ENCODE data around the gene CDK2AP2. TPM values are rescaled to one million over a fixed set of nuclear protein-coding genes. Genes with fewer than 3 reads are reported as not detected.

Gene CDK2AP2
- total and polyA plus RNA-seq, 10 of the 15 experiments (the other 5 are each of a cell fraction or from before 2014, with no cell fraction given): 8.0 to 177 (median 40.9) TPM

DNA sequence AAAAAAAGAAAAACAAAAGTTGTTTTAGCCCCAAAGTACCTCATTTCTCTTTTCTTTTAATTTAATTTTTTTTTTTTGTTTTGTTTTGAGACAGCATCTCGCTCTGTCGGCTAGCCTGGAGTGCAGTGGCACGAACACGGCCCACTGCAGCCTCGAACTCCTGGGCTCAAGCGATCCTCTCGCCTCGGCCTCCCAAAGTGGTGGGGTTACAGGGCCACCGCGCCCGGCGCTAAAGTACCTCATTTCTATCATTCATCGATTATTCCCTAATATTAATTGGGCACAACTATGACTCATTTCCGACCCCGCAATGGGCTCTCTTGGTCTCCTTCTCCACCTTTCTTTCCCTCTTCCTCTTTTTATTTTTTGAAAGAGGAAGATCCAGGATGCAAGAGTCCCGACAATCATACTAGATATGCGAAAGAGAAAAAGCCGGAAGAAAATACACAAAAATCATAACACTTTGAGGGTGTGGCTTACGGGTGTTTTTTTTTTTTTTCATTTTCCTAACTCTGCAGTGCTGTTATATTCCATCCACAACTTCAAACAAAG, 25.6 kb downstream of the CDK2AP2 start:
- intact Hi-C loops (cut with micrococcal nuclease; ENCODE audit: unreplicated experiment) (loop anchor here (2.0 to 10.0 kb wide), 2 partner anchors 80 to 218 kb away; partner anchors contain the start of gene GRK2), in situ Hi-C loops (cut with MboI) (no loop called here)
- CTCF ChIA-PET: interaction anchor here (0.6 to 6.7 kb wide), 8 partner anchors 13 to 1170 kb away, joined by 3 to 37 read pairs (median 4); partner anchors contain the start of genes PPP1CA, PTPRCAP, TBC1D10C and TMEM134
- Histone ChIP-seq H3K27me3 (replicated peaks in 1 of 2; ENCODE audit: control insufficient read depth in 2 of 2, insufficient read depth in 2 of 2, low read length in 1 of 2) (no peaks in the 10 kb centered on the region), H4K20me1 (ENCODE audit: control insufficient read depth, insufficient read depth) (no peaks in the 10 kb centered on the region), H3K36me3 (ENCODE audit: control insufficient read depth in 2 of 2, insufficient read depth in 2 of 2, low read length in 1 of 2) (no peaks in the 10 kb centered on the region; a peak in 1 of 4 replicates), H3K9ac (ENCODE audit: control insufficient read depth, insufficient read depth, low read length) (peak overlapping the region; percentile 76), H3K27ac (ENCODE audit: control insufficient read depth, insufficient read depth) (peak overlapping the region; percentile 70), H3K9me3 (replicated peaks; ENCODE audit: control insufficient read depth, insufficient read depth, low read length) (no peaks in the 10 kb centered on the region), H3K4me2 (ENCODE audit: control insufficient read depth, insufficient read depth) (peak overlapping the region; percentile 80), H3K79me2 (ENCODE audit: control insufficient read depth, insufficient read depth, low read length) (peaks cover 30% of the 10 kb centered on the region), H3K4me3 (peak overlapping the region; percentile 67), H3K4me1 (ENCODE audit: control insufficient read depth, insufficient read depth, low read length) (peaks cover 35% of the 10 kb centered on the region), H2AFZ (ENCODE audit: control insufficient read depth, low read depth, low read length) (peak overlapping the region; percentile 74)
- no peak for DNase-seq (ENCODE audit: low read depth, low spot score)
- under 1% methylated on average over 19 of the region's 19 CpGs for WGBS (ENCODE audit: insufficient coverage, insufficient replicate concordance, low lambda C conversion rate, missing lambda C conversion rate)
- no peak for FAIRE-seq
- ATAC-seq: no peak
- SMC1A ChIA-PET (ENCODE audit: uncharacterized antibody, unreplicated experiment): interaction anchor here (0.8 to 6.2 kb wide), 5 partner anchors 14 to 81 kb away, joined by 4 to 43 read pairs (median 4); partner anchors contain the start of genes PPP1CA, PTPRCAP and TMEM134
- BruUV-seq (replicated peaks): TSS peak; percentile 91
- POLR2A ChIA-PET: interaction anchor here (0.7 to 6.8 kb wide), 11 partner anchors 14 to 127 kb away, joined by 3 to 112 read pairs (median 4); partner anchors contain the start of genes PPP1CA, PTPRCAP, TBC1D10C and TMEM134
- RAD21 ChIA-PET (ENCODE audit: unreplicated experiment): interaction anchor here (0.6 to 6.9 kb wide), 9 partner anchors 14 to 129 kb away, joined by 3 to 95 read pairs (median 4); partner anchors contain the start of genes PITPNM1, POLD4, PPP1CA and PTPRCAP
- TF ChIP-seq DPF2 (IDR thresholded peaks at IDR 0.05): 0 out of 2 replicates have a peak, but pooled peaks have one; percentile 38
- TF ChIP-seq IKZF2 (IDR thresholded peaks at IDR 0.05): peak; percentile 59 to 83
- peak; percentile 92 for TF ChIP-seq ZNF384 (IDR thresholded peaks at IDR 0.05; ENCODE audit: borderline replicate concordance, low read depth, low read length)
- TF ChIP-seq ZNF217 (IDR thresholded peaks at IDR 0.05): 0 out of 2 replicates have a peak, but pooled peaks have one; percentile 56
- peak; percentile 55 for TF ChIP-seq JUNB (IDR thresholded peaks at IDR 0.05)
- no peak for TF ChIP-seq NR2C2 (IDR thresholded peaks at IDR 0.05; ENCODE audit: borderline replicate concordance, control insufficient read depth, insufficient read length, low read depth)
- TF ChIP-seq, protein P1, sequence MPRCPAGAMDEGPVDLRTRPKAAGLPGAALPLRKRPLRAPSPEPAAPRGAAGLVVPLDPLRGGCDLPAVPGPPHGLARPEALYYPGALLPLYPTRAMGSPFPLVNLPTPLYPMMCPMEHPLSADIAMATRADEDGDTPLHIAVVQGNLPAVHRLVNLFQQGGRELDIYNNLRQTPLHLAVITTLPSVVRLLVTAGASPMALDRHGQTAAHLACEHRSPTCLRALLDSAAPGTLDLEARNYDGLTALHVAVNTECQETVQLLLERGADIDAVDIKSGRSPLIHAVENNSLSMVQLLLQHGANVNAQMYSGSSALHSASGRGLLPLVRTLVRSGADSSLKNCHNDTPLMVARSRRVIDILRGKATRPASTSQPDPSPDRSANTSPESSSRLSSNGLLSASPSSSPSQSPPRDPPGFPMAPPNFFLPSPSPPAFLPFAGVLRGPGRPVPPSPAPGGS (IDR thresholded peaks at IDR 0.05; ENCODE audit: borderline replicate concordance, insufficient read depth, low read depth, low read length, poor library complexity, severe bottlenecking): no peak
- TF ChIP-seq, protein P2, sequence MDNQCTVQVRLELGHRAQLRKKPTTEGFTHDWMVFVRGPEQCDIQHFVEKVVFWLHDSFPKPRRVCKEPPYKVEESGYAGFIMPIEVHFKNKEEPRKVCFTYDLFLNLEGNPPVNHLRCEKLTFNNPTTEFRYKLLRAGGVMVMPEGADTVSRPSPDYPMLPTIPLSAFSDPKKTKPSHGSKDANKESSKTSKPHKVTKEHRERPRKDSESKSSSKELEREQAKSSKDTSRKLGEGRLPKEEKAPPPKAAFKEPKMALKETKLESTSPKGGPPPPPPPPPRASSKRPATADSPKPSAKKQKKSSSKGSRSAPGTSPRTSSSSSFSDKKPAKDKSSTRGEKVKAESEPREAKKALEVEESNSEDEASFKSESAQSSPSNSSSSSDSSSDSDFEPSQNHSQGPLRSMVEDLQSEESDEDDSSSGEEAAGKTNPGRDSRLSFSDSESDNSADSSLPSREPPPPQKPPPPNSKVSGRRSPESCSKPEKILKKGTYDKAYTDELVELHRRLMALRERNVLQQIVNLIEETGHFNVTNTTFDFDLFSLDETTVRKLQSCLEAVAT (IDR thresholded peaks at IDR 0.05): 0 out of 2 replicates have a peak, but pooled peaks have one; percentile 24
- no peak for TF ChIP-seq NFXL1 (IDR thresholded peaks at IDR 0.05; ENCODE audit: borderline replicate concordance)
- TF ChIP-seq YY1 (IDR thresholded peaks at IDR 0.05; ENCODE audit: low read depth, low read length): no peak
- TF ChIP-seq, protein P3, sequence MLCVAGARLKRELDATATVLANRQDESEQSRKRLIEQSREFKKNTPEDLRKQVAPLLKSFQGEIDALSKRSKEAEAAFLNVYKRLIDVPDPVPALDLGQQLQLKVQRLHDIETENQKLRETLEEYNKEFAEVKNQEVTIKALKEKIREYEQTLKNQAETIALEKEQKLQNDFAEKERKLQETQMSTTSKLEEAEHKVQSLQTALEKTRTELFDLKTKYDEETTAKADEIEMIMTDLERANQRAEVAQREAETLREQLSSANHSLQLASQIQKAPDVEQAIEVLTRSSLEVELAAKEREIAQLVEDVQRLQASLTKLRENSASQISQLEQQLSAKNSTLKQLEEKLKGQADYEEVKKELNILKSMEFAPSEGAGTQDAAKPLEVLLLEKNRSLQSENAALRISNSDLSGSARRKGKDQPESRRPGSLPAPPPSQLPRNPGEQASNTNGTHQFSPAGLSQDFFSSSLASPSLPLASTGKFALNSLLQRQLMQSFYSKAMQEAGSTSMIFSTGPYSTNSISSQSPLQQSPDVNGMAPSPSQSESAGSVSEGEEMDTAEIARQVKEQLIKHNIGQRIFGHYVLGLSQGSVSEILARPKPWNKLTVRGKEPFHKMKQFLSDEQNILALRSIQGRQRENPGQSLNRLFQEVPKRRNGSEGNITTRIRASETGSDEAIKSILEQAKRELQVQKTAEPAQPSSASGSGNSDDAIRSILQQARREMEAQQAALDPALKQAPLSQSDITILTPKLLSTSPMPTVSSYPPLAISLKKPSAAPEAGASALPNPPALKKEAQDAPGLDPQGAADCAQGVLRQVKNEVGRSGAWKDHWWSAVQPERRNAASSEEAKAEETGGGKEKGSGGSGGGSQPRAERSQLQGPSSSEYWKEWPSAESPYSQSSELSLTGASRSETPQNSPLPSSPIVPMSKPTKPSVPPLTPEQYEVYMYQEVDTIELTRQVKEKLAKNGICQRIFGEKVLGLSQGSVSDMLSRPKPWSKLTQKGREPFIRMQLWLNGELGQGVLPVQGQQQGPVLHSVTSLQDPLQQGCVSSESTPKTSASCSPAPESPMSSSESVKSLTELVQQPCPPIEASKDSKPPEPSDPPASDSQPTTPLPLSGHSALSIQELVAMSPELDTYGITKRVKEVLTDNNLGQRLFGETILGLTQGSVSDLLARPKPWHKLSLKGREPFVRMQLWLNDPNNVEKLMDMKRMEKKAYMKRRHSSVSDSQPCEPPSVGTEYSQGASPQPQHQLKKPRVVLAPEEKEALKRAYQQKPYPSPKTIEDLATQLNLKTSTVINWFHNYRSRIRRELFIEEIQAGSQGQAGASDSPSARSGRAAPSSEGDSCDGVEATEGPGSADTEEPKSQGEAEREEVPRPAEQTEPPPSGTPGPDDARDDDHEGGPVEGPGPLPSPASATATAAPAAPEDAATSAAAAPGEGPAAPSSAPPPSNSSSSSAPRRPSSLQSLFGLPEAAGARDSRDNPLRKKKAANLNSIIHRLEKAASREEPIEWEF (IDR thresholded peaks at IDR 0.05; ENCODE audit: insufficient replicate concordance, low read depth, low read length): peak; percentile 24
- peak; percentile 21 for TF ChIP-seq IKZF1 (conservative IDR thresholded peaks at IDR 0.05)
- TF ChIP-seq NR2F1 (conservative IDR thresholded peaks at IDR 0.05): peak; percentile 28; the same call in 1 of the 2 replicates
- TF ChIP-seq NR2C1 (IDR thresholded peaks at IDR 0.05): no peak
- TF ChIP-seq SPI1 (IDR thresholded peaks at IDR 0.05; ENCODE audit: borderline replicate concordance, insufficient read depth, low read depth, low read length): peak; percentile 71; the same call in 1 of the 2 replicates

Data from GM12878 (cell line).